AG04450 (cell line): ENCODE measurements around the gene CIT. TPM values are rescaled to one million over a fixed set of nuclear protein-coding genes. Genes with fewer than 3 reads are reported as not detected.

Experiments
- CTCF ChIA-PET: fragments of 300-600, 350-600 bp; formaldehyde crosslinking; extraction: SDS; loops from one replicate; lab custom pipeline; 2022; ENCODE audit warnings: antibody characterized with exemption, inconsistent platforms; lab: Charles Lee
- POLR2A ChIA-PET: fragments of 350-600 bp; formaldehyde crosslinking; extraction: SDS; loops from one replicate; lab custom pipeline; 2021; ENCODE audit warnings: antibody characterized with exemption, inconsistent platforms; lab: Yijun Ruan, JAX
- DNase-seq: peaks from one replicate; pipeline ENCODE4 v3.0.0-alpha.2; 2011; ENCODE audit warnings: low read depth, low spot score
- H3K27ac ChIP-seq: one replicate; pipeline ENCODE4 v1.5.1; 2012; ENCODE audit warnings: low read depth, low read length, control low read depth
- H3K27me3 ChIP-seq: one replicate; pipeline ENCODE4 v1.6.0; 2012; ENCODE audit warnings: low read length; ENCODE audit not compliant: control insufficient read depth, insufficient read depth
- H3K4me3 ChIP-seq: 2 replicates; pipeline ENCODE4 v1.5.1; 2011; ENCODE audit warnings: mild to moderate bottlenecking, low read depth, low read length, control low read depth
- H3K9me3 ChIP-seq: 2 replicates; pipeline ENCODE4 v1.5.1; 2012; ENCODE audit warnings: low read length; ENCODE audit not compliant: control insufficient read depth, insufficient read depth
- CTCF ChIP-seq: IDR thresholded peaks from 2 replicates; pipeline ENCODE4 v1.5.1; 2011; ENCODE audit warnings: low read depth, low read length, control low read depth, inconsistent platforms
- polyA plus RNA-seq: library from polyadenylated mRNA; depleted of rRNA; stranded (reverse); fragments of >200 nt; gene quantifications from 2 replicates; pipeline ENCODE4 v1.2.3, GENCODE V29; 2011

CIT gene
- polyA plus RNA-seq, 1 experiment = 6.0 TPM

- H3K9me3 ChIP-seq = no peaks in the 10 kb centered on the region
- ChIA-PET POLR2A (no interaction called here), CTCF (no interaction called here)
- H3K27me3 ChIP-seq = no peaks in the 10 kb centered on the region
- TF ChIP-seq CTCF = no peak
- H3K4me3 ChIP-seq = no peak overlapping the region
- H3K27ac ChIP-seq = no peak overlapping the region
- no peak for DNase-seq
Observed at GRCh38 chr12:119807380-119807779, 69.7 kb downstream of the CIT start.

GRCh38 chr12:119804011-119804641, 73.0 kb downstream of the CIT start:
- no peaks in the 10 kb centered on the region for H3K9me3 ChIP-seq
- no peaks in the 10 kb centered on the region for H3K27me3 ChIP-seq
- POLR2A ChIA-PET = interaction anchor here (0.5 kb wide), 1 partner anchor 169 kb away, joined by 10 read pairs; no protein-coding TSS in a partner anchor
- DNase-seq = no peak
- peak overlapping the region; percentile 60 for H3K4me3 ChIP-seq
- TF ChIP-seq CTCF = peak; percentile 27; the same call in 1 of the 2 replicates
- CTCF ChIA-PET = interaction anchor here (0.5 to 7.7 kb wide), 2 partner anchors 23 to 103 kb away, joined by 6 to 60 read pairs; no protein-coding TSS in a partner anchor
- H3K27ac ChIP-seq = no peak overlapping the region

GRCh38 chr12:119803381-119803791, 73.7 kb downstream of the CIT start:
- peak overlapping the region; percentile 60 for H3K4me3 ChIP-seq
- DNase-seq = no peak
- no peak overlapping the region for H3K27ac ChIP-seq
- no peak for TF ChIP-seq CTCF
- H3K27me3 ChIP-seq = no peaks in the 10 kb centered on the region
- ChIA-PET CTCF (interaction anchor here (0.8 to 7.7 kb wide), 2 partner anchors 13 to 22 kb away, joined by 3 to 60 read pairs; no protein-coding TSS in a partner anchor), POLR2A (no interaction called here)
- H3K9me3 ChIP-seq = no peaks in the 10 kb centered on the region

- no peaks in the 10 kb centered on the region for H3K27me3 ChIP-seq
- POLR2A ChIA-PET = no interaction called here
- H3K9me3 ChIP-seq = no peaks in the 10 kb centered on the region
- TF ChIP-seq CTCF = no peak
- DNase-seq = no peak
- H3K4me3 ChIP-seq = no peak overlapping the region
- CTCF ChIA-PET = interaction anchor here (7.7 kb wide), 1 partner anchor 21 kb away, joined by 60 read pairs; no protein-coding TSS in a partner anchor
- no peak overlapping the region for H3K27ac ChIP-seq
Observed at GRCh38 chr12:119802472-119802871, 74.6 kb downstream of the CIT start.

GRCh38 chr12:119797090-119797489, 80.0 kb downstream of the CIT start:
- H3K27ac ChIP-seq = no peak overlapping the region
- ChIA-PET POLR2A (no interaction called here), CTCF (interaction anchor here (7.7 kb wide), 1 partner anchor 16 kb away, joined by 60 read pairs; no protein-coding TSS in a partner anchor)
- no peak for TF ChIP-seq CTCF
- no peaks in the 10 kb centered on the region for H3K27me3 ChIP-seq
- no peaks in the 10 kb centered on the region for H3K9me3 ChIP-seq
- DNase-seq = no peak
- H3K4me3 ChIP-seq = no peak overlapping the region
